ENCODE measurements around the gene CYP4F8.
"Not testable (repeated sequence)": the region's sequence is repeated elsewhere in the genome, so short reads cannot be mapped to it uniquely, and the experiment has no call there.

CYP4F8 gene, protein sequence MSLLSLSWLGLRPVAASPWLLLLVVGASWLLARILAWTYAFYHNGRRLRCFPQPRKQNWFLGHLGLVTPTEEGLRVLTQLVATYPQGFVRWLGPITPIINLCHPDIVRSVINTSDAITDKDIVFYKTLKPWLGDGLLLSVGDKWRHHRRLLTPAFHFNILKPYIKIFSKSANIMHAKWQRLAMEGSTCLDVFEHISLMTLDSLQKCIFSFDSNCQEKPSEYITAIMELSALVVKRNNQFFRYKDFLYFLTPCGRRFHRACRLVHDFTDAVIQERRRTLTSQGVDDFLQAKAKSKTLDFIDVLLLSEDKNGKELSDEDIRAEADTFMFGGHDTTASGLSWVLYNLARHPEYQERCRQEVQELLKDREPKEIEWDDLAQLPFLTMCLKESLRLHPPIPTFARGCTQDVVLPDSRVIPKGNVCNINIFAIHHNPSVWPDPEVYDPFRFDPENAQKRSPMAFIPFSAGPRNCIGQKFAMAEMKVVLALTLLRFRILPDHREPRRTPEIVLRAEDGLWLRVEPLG

DNA sequence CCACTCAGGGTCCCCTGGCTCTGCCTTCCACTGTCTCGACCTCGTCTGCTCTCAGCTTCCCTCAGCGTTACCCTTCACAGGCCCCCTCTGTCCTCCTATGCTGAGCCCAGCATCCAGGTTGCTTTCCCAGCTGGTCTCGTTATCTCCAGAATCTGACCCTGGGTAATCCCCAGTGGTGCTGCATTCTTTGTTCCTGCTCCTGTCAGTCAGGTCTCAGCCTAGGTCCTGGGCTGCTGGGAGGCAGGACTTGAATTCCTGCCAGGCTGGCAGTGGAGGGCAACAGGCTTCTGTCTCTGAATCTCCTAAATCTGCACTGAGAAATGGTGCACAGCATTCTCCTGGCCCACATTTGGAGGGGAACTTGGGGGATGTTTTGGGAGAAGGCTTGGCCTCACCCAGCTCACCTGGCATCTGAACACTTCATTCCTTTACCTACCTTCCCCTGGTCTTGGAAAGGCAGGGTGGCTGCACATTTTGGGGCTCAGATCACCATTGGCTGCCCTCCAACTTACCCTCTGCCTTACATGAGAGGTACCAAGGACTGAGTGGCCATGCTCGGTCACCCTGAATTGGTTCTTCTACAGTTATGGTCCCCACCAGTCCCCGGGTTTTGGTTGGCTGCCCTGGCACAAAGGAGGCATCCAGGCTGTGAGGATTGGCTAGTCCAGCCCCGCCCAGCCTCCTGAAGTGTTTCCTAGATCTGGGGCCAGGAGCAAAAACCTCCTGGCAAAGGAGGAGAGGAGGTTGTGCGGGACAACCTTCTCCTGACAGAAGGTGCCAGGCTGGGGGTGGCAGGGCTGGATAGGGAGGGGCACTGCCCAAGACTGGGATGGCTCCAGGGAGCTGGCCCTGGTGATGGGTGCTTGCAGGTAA is at the start of gene CYP4F8:
Gene CYP4F8 (plus strand): TSS at position 712 of the 873 bp plus-strand sequence. CDS start 399 bp downstream, outside the sequence.
- no peak for DNase-seq (ENCODE audit: low read depth, low spot score)

DNA sequence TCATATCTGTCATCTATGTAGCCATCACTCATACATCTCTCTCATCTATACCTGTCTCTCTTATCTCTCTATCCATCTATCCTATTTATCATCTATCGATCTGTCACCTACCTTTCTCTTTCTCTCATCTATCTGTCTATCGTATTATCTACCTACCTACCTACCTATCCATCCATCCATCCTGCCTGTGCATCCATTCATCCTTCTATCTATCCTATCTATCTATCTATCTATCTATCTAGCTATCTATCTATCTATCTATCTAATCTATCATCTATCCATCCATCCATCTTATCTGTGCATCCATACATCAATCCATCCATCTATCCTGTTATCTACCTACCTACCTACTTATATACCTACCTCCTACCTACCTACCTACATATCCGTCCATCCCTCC is 44.6 kb upstream of the CYP4F8 start:
- no peak for DNase-seq (ENCODE audit: low read depth, low spot score)

DNA sequence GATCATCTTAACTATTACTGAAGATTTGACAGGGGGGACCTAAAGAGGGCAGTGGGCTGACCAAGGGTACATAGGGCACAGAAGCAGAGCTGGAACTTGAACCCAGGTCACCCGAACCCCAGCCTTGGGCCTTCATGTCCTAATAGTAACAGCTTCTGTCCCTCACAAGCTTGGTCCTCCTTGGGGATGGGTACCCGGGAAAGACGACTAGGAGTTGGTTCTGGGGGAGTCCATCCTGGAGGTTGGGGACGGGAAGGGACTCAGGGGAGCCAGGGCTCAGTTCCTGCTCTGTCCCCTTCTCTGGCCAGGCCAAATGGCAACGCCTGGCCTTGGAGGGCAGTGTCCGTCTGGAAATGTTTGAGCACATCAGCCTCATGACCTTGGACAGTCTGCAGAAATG is 39.6 kb upstream of the CYP4F8 start:
- no peak for DNase-seq (ENCODE audit: low read depth, low spot score)

DNA sequence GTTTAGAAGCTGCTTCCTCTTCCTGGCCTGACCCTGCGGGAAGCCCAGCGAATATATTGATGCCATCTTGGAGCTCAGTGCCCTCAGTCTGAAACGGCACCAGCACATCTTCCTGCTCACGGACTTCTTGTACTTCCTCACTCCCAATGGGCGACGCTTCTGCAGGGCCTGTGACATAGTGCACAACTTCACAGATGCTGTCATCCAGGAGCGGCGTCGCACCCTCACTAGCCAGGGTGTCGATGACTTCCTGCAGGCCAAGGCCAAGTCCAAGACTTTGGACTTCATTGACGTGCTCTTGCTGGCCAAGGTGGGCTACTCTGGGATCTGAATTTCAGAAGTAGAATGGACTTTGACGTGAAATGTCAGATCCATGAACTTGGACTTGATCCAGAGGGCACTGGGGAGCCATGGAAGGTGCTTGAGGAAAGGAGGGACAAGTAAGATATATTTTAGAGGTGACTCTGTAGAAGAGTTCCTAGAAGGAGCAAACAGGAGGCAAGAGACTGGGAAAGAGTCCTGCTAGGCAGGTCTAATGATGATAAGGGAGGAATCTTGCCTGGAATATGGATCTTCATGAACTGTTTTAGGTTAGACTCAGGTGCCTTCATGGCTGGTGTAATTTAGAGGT is 38.4 kb upstream of the CYP4F8 start:
- DNase-seq (ENCODE audit: low read depth, low spot score): no peak

DNA sequence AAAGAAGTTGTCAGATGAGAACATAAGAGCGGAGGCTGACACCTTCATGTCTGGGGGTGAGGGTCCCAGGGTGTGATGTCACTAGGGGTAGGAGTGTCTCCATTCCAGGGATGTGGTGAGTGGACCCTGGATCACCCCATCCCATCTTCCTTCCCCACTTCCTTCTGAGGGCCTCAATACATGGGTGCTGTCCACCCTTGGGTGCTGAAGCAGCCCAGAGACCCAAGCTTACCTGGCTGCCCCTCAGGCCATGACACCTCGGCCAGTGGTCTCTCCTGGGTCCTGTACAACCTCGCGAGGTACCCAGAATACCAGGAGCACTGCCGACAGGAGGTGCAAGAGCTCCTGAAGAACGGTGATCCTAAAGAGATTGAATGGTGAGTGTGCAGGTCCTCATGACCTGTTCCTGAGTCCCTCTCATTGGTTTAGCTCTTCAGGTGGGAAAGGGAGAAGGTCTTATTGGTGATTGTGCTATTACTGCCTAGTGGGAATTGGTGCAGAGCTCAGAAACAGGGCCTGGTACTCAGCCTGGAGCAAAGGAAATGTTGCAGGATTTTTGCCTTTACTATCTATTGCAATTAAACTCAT is 37.7 kb upstream of the CYP4F8 start:
- DNase-seq (ENCODE audit: low read depth, low spot score): no peak

DNA sequence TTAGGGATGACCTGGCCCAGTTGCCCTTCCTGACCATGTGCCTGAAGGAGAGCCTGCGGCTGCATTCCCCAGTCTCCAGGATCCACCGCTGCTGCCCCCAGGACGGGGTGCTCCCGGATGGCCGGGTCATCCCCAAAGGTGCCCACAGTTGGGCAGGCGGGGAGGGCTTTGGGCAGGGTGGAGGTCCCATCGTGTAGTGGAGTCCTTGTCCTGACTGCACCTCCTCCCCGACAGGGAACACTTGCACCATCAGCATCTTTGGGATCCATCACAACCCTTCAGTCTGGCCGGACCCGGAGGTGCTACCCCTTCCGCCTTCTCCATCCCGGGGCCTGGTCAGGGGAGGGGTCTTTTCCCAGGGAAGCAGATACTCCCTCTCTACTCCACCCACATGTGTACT is 31.7 kb upstream of the CYP4F8 start:
- no peak for DNase-seq (ENCODE audit: low read depth, low spot score)

DNA sequence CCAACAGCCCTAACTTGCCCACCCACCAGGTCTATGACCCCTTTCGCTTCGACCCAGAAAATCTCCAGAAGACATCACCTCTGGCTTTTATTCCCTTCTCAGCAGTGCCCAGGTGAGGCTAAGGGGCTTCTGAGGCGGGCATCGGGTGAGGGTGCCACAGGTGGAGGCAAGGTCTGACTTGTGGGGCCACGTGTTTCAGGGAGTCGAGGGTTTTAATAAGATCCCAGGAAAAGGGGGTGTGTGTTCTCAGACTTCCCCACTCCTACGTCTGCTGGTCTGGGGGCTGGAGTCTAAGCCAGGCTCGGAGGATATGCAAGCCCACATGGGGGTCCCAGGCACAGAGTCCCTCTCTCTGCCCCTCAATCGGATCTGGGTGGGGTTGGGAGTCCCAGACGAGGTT is 30.9 kb upstream of the CYP4F8 start:
- no peak for DNase-seq (ENCODE audit: low read depth, low spot score)

DNA sequence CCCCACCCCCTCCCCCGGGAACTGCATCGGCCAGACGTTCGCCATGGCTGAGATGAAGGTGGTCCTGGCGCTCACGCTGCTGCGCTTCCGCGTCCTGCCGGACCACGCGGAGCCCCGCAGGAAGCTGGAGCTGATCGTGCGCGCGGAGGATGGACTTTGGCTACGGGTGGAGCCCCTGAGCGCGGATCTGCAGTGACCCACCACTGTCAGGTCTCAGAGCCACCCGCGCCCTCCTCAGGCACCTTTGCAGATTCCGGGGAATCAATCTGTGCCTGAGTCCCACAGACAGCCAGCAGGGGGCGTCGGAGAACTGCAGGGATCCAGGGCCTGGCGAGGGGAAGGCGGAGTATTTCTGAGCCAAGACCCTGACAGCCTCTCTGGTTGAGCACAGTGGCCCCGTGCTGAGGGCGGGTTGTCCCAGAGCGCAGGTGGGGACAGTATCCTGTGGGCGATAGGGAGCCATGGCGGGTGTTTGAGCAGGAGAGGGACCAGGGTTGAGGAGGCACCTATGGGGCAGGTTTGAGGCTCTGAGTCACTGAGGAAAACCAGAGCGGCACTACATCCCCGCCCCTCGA is 30.4 kb upstream of the CYP4F8 start:
- peak; percentile 86 for DNase-seq (ENCODE audit: low read depth, low spot score)

DNA sequence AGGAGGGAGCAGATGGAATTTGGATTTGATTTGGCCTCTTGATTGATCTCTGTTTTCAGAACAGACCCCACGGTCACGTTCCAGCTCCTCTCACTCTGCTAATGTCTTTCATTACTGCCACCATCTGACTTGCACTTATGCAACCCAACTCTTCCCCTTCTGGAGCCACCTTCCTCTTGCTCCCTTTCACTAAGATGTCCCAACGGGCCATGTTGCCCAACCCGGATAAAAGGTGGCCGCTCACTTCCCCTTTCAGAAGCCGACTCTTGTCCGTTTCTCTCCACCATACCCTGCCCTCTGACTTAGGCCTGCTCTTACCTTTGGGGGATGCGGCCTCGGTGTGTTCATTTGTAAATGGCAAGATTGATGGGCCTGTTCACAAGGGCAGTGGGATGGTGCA is 27.4 kb upstream of the CYP4F8 start:
- DNase-seq (ENCODE audit: low read depth, low spot score): no peak

DNA sequence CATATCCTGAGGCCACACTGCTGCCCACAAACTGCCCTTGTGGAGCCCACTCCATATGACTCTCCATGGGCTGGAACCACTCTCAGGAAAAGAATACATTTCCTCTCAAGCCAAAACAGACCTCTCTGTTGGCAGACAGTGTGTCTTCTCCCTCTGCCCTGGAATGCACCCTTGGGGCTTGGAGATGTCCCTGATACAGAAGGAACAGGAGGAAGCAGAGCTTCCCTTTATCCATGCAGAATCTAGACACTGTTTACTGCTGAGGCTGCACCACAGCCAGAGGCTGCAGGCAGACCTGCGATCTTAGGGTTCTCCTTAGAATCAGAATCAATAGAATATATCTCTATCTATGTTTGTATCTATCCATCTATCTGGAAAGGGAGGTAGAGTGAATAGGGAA is 26.8 kb upstream of the CYP4F8 start:
- no peak for DNase-seq (ENCODE audit: low read depth, low spot score)

DNA sequence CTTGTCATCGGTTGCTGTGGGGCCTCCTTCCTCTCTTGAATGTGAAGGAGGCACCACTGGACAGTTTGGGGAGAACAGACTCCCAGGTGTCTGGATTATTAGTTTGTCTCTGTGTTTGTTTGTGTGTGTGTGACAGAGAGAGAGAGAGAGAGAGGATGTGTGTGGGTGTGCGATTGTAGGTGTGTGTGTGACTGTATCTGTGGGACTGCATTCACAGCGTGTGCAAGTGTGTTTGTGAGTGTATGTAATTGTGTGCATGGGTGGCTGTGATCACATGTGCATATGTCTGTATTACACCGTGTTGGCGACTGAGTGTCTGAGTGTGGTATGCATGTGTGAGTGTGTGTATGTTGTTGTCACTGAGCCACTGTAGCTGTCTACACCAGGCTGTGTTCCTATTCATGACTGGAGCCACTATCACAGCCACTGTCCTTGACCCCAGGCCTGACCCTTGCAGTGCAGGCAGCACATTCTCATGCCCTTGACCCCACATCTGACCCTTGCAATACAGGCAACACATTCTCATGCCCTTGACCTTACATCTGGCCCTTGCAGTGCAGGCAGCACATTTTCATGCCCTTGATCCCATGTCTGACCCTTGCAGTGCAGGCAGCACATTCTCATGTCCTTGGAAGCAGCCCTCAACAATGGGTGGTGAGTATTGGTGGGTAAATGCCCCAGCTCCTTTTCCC is 25.1 kb upstream of the CYP4F8 start:
- no peak for DNase-seq (ENCODE audit: low read depth, low spot score)

DNA sequence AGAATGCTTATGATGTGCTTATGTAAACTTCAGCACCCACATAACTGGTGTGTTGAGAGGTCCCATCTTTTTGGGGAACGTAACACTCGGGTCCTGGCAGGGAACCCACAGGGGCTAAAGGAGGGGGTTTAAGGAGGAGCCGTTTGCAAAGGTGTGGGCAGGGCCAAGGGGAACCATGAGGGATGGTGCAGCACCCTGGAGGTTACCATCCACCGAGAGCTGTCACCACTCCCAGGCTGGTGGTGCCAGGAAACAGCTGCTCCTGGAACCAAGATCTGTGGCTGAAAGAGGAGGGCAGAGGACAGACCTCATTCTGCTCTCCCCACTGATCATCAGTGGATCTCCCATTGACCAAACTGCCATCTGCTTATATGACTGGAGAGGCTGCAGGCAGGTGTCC is 23.2 kb upstream of the CYP4F8 start:
- no peak for DNase-seq (ENCODE audit: low read depth, low spot score)

DNA sequence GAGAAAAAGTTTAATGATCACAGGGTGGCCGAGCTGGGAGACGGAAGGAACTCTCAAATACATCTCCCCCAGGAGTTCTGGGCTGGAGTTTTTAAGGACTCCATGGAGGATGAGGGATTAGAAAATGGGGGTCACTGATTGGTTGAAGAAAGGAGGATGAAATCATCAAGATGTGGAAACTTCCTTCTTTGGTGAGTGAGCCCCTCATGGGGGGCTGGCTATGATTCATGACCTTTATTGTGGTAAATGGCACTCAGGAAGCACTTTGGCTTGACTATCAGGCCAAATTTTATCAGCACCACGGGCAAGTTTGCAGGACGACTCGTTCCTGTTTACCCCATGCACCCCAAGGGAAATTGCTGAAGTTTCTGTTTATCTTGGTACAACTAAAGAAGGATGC is 22.5 kb upstream of the CYP4F8 start:
- not testable (repeated sequence) for DNase-seq (ENCODE audit: low read depth, low spot score)

DNA sequence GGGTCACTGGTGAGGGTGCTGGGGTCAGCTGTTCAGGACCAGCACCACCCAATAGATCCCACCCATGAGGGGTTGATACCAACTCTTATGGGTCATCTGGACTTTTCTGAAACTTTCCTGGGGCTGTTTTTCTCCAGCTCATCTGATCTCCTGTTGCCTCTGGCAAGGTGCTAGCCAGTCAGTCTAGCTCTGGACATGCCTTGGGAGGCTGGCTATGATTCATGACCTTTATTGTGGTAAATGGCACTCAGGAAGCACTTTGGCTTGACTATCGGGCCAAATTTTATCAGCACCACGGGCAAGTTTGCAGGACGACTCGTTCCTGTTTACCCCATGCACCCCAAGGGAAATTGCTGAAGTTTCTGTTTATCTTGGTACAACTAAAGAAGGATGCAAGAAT is 21.3 kb upstream of the CYP4F8 start:
- not testable (repeated sequence) for DNase-seq (ENCODE audit: low read depth, low spot score)

DNA sequence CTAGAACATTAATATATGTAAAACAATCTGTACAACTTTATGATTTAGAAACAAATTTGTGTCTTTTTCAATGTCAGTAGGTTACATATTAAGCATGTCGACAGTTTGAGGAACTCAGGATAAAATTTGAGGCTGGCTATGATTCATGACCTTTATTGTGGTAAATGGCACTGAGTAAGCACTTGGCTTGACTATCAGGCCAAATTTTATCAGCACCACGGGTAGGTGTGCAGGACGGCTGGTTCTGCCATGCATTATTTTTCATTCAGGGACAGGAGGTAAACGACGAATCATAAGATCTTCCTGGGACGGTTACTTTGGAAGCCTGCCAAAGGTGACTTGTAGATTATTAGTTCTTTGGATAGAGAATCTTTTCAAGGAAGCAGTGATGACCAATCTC is 19.9 kb upstream of the CYP4F8 start:
- no peak for DNase-seq (ENCODE audit: low read depth, low spot score)

DNA sequence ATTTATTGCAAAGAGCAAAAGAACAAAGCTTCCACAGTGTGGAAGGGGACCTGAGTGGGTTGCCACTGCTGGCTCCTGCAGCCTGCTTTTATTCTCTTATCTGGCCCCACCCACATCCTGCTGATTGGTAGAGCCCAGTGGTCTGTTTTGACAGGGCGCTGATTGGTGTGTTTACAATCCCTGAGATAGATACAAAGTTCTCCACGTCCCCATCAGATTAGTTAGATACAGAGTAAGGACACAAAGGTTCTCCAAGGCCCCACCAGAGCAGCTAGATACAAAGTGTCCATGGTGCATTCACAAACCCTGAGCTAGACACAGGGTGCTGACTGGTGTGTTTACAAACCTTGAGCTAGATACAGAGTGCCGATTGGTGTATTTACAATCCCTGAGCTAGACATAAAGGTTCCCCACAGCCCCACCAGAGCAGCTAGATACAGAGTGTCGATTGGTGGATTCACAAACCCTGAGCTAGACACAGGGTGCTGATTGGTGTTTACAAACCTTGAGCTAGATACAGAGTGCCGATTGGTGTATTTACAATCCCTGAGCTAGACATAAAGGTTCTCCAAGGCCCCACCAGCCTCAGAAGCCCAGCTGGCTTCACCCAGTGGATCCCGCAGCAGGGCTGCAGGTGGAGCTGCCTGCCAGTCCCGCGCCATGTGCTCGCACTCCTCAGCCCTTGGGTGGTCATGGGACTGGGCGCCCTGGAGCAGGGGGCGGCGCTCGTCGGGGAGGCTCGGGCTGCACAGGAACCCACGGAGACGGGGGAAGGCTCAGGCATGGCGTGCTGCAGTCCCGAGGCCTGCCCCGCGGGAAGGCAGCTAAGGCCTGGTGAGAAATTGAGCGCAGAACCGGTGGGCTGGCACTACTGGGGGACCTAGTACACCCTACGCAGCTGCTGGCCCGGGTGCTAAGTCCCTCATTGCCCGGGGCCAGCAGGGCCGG is 6.8 kb upstream of the CYP4F8 start:
- DNase-seq (ENCODE audit: low read depth, low spot score): not testable (repeated sequence)

DNA sequence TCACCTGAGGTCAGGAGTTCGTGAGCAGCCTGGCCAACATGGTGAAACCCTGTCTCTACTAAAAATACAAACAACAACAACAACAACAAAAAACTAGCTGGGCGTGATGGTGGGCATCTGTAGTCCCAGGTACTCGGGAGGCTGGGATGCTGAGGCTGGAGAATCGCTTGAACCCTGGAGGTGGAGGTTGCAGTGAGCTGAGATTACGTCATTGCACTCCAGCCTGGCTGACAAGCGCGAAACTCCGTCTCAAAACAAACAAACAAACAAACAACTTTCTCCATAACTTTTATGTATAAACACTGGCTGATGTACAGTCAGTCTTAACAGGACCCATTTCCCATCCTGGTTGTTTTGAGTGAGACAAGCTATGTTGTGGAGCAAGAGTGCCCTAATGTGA is 5.8 kb upstream of the CYP4F8 start:
- no peak for DNase-seq (ENCODE audit: low read depth, low spot score)

DNA sequence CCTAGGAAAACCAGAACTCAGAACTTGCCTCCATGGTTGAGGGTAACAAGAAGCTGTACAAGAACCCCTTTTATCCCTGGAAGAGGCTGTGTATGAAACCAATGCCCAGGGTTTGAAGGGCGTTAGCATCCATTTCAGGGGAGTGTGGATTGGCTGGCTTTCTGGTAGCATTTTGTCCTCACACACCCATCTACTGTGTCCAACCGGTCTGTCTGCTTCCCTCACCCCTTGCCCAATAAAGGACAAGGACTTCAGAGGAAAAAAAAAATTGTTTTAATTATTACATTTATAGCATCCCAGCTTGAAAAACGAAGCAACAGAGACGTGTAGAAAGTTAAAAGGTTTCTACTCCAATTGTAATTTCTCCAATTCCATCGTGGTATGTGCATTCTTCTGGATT is 2.7 kb upstream of the CYP4F8 start:
- no peak for DNase-seq (ENCODE audit: low read depth, low spot score)

DNA sequence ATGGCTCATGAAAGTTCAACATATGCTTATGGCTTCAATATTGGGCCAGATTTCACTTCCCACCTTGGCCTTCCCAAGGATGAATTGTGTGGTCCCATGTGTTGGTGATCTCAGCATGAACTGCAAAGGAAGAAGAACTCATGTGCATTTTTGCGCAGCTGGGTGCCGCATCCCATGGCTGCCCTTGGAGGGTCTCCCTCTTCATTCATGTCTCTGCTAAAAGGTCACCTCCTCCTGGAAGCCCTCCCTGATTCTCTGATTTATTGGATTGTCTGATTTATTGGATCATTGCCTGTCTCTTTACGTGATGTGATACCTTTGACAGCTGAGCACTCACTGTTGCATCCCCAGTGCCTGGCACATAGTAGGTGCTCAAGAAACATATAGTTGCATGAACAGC is 1.7 kb upstream of the CYP4F8 start:
- no peak for DNase-seq (ENCODE audit: low read depth, low spot score)

DNA sequence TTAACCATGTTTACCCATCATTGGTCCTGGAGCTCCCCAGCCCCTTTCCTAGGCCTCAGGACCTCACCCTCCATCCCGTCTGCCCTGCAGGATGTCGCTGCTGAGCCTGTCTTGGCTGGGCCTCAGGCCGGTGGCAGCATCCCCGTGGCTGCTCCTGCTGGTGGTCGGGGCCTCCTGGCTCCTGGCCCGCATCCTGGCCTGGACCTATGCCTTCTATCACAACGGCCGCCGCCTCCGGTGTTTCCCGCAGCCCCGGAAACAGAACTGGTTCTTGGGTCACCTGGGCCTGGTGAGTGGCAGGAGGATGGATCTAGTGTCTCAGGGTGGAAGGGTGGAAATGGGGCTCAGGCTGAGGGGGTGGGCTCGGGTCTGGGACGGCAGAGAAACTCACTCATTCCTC is 508 bp downstream of the CYP4F8 start:
- no peak for DNase-seq (ENCODE audit: low read depth, low spot score)
